Lower lobe of right lung (tissue), 2 donors: ENCODE measurements around the gene METTL18. TPM values are rescaled to one million over a fixed set of nuclear protein-coding genes. Genes with fewer than 3 reads are reported as not detected.

Source experiments
- ATAC-seq, 2 donors: fragments of 200-7000 bp; cut with Tn5 transposase; one replicate each; pipeline ENCODE4 v1.9.1; 2020 to 2022; ENCODE audit warnings: mild to moderate bottlenecking in 2 of 2, moderate library complexity in 2 of 2
- DNase-seq: peaks from one replicate; pipeline ENCODE4 v3.0.0-alpha.2; 2020
- H3K27ac ChIP-seq: fragments of 200-600 bp; one replicate; pipeline ENCODE4 v1.8.0; 2022
- H3K27me3 ChIP-seq: fragments of 200-600 bp; one replicate; pipeline ENCODE4 v1.8.0; 2022; ENCODE audit warnings: low read depth
- H3K36me3 ChIP-seq: fragments of 200-600 bp; one replicate; pipeline ENCODE4 v1.8.0; 2022; ENCODE audit warnings: mild to moderate bottlenecking
- H3K4me1 ChIP-seq: fragments of 200-600 bp; one replicate; pipeline ENCODE4 v1.8.0; 2022
- H3K4me3 ChIP-seq: fragments of 200-600 bp; one replicate; pipeline ENCODE4 v1.8.0; 2022; ENCODE audit warnings: mild to moderate bottlenecking
- H3K9me3 ChIP-seq: fragments of 200-600 bp; one replicate; pipeline ENCODE4 v1.8.0; 2022
- CTCF ChIP-seq: fragments of 200-600 bp; IDR thresholded peaks from one replicate; pipeline ENCODE4 v1.8.0; 2022; ENCODE audit warnings: antibody characterized with exemption, mild to moderate bottlenecking
- intact Hi-C: fragments of 100-400 bp; cut with DNase I; formaldehyde crosslinking; loops from one replicate; pipeline ENCODE4 v1.11.0; 2022
- long read RNA-seq: library from polyadenylated mRNA; unstranded; transcript quantifications from one replicate; pipeline ENCODE4 v2.0.0, GENCODE V29; 2021
- total RNA-seq: library from RNA; stranded (reverse); fragmentation: NEBNext Ultra II Directional; extraction: Animal tissue kit (Norgen Biotek cat#: 25700); gene quantifications from one replicate; pipeline ENCODE4 v1.2.1, GENCODE V29; 2021
- donor health status: DM: no; HTN: yes; CAD: no; lungs with severe emphysema.

Gene METTL18
- 8.3 TPM for total RNA-seq
- long read RNA-seq, transcript METTL18-202 (2 exons, 1,521 nt): major isoform, 12 of 16 reads
- long read RNA-seq, partial matches to known transcripts: 2 of 16 reads
- long read RNA-seq, other reads (novel, unspliced or antisense): 0 of 16 reads

GRCh38 chr1:169794530-169795416, at the start of gene METTL18:
TSS of gene METTL18 (minus strand) at chr1:169794907. CDS start at chr1:169793695, 1,212 bp downstream.
- H3K4me1 ChIP-seq: peaks cover 18% of the 10 kb centered on the region
- H3K27me3 ChIP-seq: no peaks in the 10 kb centered on the region
- intact Hi-C loops: no loop called here
- H3K27ac ChIP-seq: peak within 1 kb of the TSS; percentile 89
- DNase-seq: peak; percentile 93
- no peaks in the 10 kb centered on the region for H3K9me3 ChIP-seq
- H3K36me3 ChIP-seq: no peaks in the 10 kb centered on the region
- H3K4me3 ChIP-seq: peak within 1 kb of the TSS; percentile 78
- no peak for TF ChIP-seq CTCF
- peak; percentile 99 to 100 for ATAC-seq

GRCh38 chr1:169838942-169839341, 44.2 kb upstream of the METTL18 start:
- Histone ChIP-seq H3K27me3 (no peaks in the 10 kb centered on the region), H3K4me3 (no peak overlapping the region), H3K9me3 (peaks cover 3% of the 10 kb centered on the region), H3K4me1 (no peaks in the 10 kb centered on the region), H3K36me3 (no peaks in the 10 kb centered on the region), H3K27ac (no peak overlapping the region)
- ATAC-seq (no peak), DNase-seq (no peak)
- intact Hi-C loops: no loop called here
- TF ChIP-seq CTCF: no peak

- peaks cover 13% of the 10 kb centered on the region for H3K36me3 ChIP-seq
- ATAC-seq: no peak
- intact Hi-C loops: no loop called here
- no peak for TF ChIP-seq CTCF
- no peaks in the 10 kb centered on the region for H3K4me1 ChIP-seq
- no peaks in the 10 kb centered on the region for H3K27me3 ChIP-seq
- peaks cover 3% of the 10 kb centered on the region for H3K9me3 ChIP-seq
- DNase-seq: no peak
- H3K4me3 ChIP-seq: no peak overlapping the region
- H3K27ac ChIP-seq: no peak overlapping the region
Measured at GRCh38 chr1:169836198-169836597, 41.5 kb upstream of the METTL18 start.

GRCh38 chr1:169835647-169836046, 40.9 kb upstream of the METTL18 start:
- Histone ChIP-seq H3K9me3 (peaks cover 3% of the 10 kb centered on the region), H3K27ac (no peak overlapping the region), H3K27me3 (no peaks in the 10 kb centered on the region), H3K4me3 (no peak overlapping the region), H3K4me1 (no peaks in the 10 kb centered on the region), H3K36me3 (peaks cover 19% of the 10 kb centered on the region)
- intact Hi-C loops: no loop called here
- ATAC-seq (no peak), DNase-seq (no peak)
- no peak for TF ChIP-seq CTCF

- H3K27ac ChIP-seq: no peak overlapping the region
- intact Hi-C loops: no loop called here
- H3K4me1 ChIP-seq: no peaks in the 10 kb centered on the region
- H3K36me3 ChIP-seq: peaks cover 21% of the 10 kb centered on the region
- ATAC-seq (no peak), DNase-seq (no peak)
- H3K9me3 ChIP-seq: peaks cover 3% of the 10 kb centered on the region
- no peaks in the 10 kb centered on the region for H3K27me3 ChIP-seq
- H3K4me3 ChIP-seq: no peak overlapping the region
- no peak for TF ChIP-seq CTCF
Measured at GRCh38 chr1:169834869-169835268, 40.2 kb upstream of the METTL18 start.
